VCaP (cell line): ENCODE data around the gene SMYD1.

Experiments
- H3K27ac ChIP-seq: fragments of 450-650 bp; 2 replicates; pipeline ENCODE4 v1.5.1; 2017
- TF ChIP-seq, protein P1 (sequence below): fragments of 450-650 bp; conservative IDR thresholded peaks from 2 replicates; pipeline ENCODE4 v1.5.1; 2017; ENCODE audit warnings: mild to moderate bottlenecking, moderate library complexity

The SMYD1 gene

DNA sequence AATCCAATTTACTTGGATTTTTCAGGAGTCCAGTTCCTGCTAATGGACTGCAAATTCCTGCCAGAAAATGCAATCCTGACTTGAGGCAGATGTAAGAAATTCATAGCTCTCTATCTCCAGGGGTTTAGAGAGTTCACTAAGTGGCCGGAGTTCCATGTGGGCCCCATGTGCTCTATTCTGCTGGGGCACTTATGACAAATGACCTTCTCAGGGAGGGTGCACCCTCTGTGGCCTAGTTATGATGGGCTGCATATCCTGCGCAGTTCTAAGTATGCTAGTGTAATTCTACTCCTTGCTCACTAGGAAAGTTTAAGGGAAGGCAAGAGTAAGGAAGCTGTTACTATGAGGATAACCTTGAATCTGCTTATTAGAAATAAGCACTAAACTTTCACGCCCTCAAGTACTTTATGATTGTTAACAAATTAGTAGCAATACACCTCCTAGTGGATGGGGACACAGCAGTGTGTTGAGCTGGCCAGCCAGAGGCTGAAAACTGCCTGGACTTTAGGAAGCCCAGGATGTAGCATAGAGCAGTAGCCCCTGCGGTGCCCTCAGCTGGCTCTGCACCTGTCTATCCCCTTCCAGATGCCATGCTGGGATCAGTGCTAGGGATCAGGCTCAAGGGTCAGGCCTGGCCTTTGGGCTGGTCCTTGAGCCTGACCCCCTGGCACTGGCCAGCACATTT is 14.4 kb downstream of the SMYD1 start:
- TF ChIP-seq, protein P1, sequence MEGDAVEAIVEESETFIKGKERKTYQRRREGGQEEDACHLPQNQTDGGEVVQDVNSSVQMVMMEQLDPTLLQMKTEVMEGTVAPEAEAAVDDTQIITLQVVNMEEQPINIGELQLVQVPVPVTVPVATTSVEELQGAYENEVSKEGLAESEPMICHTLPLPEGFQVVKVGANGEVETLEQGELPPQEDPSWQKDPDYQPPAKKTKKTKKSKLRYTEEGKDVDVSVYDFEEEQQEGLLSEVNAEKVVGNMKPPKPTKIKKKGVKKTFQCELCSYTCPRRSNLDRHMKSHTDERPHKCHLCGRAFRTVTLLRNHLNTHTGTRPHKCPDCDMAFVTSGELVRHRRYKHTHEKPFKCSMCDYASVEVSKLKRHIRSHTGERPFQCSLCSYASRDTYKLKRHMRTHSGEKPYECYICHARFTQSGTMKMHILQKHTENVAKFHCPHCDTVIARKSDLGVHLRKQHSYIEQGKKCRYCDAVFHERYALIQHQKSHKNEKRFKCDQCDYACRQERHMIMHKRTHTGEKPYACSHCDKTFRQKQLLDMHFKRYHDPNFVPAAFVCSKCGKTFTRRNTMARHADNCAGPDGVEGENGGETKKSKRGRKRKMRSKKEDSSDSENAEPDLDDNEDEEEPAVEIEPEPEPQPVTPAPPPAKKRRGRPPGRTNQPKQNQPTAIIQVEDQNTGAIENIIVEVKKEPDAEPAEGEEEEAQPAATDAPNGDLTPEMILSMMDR, result no peak
- H3K27ac ChIP-seq, result no peak overlapping the region

DNA sequence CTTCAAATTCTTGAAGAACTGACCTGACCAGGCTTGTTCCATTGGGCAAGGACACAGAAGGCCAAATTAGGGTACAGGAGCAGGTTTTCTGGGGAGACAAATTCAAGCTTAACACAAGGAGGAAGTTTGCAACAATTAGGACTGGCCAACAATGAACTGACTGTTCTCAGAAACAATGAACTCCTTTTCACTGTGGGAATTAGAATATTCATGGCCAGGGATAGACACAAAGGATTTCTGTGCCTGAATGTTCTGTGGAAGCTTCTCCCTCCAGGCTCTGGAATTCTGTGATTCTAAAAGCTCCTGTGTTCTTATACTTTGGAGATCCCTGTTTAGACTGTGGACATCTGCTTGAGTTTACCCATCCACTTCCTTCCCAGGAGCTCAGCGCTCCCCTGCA is 15.2 kb downstream of the SMYD1 start:
- no peak overlapping the region for H3K27ac ChIP-seq
- TF ChIP-seq, protein P1, result no peak

DNA sequence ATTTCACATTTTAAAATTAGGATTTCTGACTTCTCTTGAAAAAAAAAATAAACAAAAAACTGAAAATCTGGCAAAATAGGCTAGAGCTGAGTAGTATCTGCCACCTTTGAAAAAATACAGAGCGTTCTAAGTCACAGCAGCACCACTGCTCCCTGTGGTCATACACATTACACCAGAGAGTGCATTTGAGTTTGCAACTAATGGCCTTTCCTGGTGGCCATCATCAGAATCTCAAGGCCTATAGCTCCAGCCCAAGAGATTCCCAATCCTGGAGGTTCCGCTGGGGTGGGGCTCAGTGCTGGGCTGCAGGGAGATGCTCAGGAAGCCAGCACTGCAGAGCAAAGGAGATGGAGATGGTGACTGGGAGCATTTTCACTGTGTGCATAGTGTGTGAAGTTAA is 17.5 kb downstream of the SMYD1 start:
- TF ChIP-seq, protein P1, result no peak
- no peak overlapping the region for H3K27ac ChIP-seq

DNA sequence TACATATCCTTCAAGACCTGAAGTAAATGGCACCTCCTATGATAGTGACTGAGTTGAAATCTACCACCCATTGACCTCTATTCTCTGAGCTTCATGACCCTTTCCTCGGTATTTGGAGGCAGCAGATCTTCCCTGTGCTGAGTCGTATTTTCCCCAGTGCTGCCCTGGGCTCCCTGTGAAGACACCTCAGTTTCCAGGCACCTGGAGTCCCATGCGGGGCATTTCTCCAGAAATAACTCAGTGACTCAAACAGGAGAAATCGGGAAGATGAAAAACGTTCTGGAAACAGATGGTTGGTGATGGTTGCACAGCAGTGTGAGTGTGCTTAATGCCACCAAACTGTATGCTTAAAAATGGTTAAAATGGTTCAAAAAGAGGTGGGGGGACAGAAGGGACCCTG is 18.0 kb downstream of the SMYD1 start:
- H3K27ac ChIP-seq, result no peak overlapping the region
- TF ChIP-seq, protein P1, result no peak

DNA sequence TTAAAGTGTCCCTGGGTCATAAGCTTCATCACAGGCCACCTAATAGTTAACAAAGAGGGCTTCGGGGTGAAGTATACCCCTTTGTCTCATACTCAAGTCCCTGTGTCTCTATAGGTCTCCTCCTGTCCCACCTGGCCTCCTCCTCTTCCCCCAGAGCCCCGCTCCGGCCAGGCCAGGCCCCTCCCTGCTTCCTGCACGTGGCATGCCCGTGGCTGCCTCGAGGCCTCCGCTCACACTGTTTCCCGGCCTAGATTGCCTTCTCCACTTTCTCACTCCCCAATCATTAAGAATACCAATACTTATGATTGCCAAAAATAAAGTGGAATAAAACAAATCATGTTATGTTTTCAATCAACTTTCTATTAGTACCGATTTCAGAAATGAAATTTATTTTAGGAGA is 18.8 kb downstream of the SMYD1 start:
- no peak overlapping the region for H3K27ac ChIP-seq
- TF ChIP-seq, protein P1, result no peak

DNA sequence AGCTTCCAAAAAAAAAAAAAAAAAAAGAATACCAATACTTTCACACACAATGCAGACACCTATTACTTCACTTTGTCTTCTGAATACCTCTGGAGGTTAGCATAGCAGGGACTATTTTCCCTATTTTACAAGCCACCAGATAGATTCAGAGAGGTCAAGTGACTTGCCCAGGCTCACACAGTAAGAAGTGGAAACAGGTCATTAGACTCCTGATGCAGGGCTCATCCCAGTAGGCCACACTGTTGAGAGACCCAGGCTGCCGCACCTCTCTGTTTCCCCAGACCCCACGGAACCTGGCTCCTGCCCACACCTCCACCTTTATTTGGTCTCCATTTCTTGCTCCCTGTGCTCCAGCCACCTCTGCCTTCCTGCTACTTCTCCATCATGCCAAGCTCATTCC is 19.4 kb downstream of the SMYD1 start:
- no peak overlapping the region for H3K27ac ChIP-seq
- TF ChIP-seq, protein P1, result no peak

DNA sequence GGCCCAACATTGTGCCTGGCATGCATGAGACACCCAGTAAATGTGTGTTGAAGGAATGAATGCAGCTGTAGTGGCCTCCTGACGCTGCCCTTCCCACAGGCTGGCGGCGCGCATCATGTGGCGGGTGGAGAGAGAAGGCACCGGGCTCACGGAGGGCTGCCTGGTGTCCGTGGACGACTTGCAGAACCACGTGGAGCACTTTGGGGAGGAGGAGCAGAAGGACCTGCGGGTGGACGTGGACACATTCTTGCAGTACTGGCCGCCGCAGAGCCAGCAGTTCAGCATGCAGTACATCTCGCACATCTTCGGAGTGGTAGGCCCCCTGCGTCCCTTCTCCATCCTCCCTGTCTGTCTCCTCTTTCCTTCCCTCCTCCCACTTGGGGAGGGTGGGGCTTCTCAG is 20.1 kb downstream of the SMYD1 start:
- TF ChIP-seq, protein P1, result no peak
- no peak overlapping the region for H3K27ac ChIP-seq
